KBM-7 (cell line): Measurements from ENCODE around the gene MACROD2.
A peak's percentile ranks its signal among the peaks of the same experiment; 100 is the strongest.

Experiments
- DNase-seq: peaks from one replicate; pipeline ENCODE4 v3.0.0-alpha.2; 2015
- in situ Hi-C: fragments of 300-500 bp; cut with MboI; formaldehyde crosslinking; loops from 2 replicates; pipeline ENCODE4 v1.14.3; 2020; ENCODE audit warnings: low sequenced_read_pairs, low pct_unique_long_range_greater_than_20kb, mixed read lengths

MACROD2 gene

DNA sequence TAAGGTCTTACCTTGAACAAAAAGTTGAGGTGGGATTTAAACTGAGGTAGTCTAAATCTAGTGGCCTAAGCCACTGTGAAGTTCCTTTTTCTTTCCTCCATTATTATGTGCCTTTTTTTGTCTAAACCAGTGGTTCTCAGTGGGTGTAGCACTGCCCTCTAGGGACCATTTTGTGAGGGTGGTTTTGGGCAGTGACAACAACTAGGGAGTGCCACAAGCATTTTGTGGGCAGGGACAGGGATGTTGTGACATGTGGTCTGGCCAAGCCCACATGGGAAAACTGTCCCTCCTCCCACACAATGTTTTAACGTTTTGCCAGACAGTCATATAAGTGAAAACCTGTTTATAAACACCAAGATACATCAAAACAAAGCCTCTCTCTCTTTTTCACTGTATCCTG, 1241.5 kb downstream of the MACROD2 start:
- peak; percentile 65 for DNase-seq
- in situ Hi-C loops: no loop called here

DNA sequence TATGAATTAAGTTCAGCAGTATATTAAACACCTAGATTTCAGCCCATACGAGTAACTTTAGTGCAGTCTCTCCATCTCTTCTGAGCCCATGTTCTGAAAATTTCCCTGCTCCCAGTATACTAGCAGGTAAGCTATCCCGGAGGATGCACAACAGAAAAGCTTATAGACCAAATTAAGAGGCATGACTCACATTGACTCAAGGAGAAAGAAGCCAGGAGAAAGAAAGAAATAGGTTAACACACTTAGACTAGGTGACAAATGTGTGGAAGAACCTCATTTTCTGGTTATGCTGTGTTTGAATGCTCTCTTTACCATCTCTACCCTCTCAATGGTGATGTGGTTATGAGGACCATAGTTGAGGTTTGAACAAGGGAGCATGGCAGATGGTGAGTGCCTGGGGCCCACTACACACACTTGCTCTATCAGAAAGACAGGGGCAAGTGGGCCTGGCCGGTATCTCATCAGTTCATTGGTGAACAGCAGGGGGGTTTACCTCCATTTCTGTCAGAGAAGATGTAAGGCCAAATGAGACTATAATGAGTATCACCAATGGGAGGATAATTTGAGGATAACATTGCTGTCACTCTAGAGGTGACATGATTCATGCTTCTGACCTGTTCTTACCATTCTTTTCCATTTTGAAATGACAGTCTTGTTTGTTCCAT, 1244.4 kb downstream of the MACROD2 start:
- in situ Hi-C loops: no loop called here

DNA sequence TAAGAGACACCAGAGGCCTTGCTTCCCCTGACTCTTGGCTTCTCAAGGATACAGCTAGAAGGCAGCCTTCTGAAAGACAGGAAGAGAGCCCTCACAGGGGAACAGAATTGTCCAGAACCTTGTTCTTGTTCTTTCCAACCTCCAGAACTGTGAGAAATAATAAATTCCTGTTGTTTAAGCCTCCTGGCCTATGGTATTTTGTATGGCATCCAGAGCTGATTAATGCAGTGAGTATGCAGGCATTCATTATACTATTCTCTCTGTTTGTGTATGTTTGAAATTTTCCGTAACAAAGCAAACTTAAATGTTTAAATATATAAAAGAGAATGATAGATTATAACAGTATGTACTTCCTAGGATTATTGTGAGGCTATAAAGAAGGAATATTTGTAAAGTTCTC, 1245.5 kb downstream of the MACROD2 start:
- in situ Hi-C loops: no loop called here
- no peak for DNase-seq

More for the DNA sequence above, 1244.4 kb downstream of the MACROD2 start:
- no peak for DNase-seq

DNA sequence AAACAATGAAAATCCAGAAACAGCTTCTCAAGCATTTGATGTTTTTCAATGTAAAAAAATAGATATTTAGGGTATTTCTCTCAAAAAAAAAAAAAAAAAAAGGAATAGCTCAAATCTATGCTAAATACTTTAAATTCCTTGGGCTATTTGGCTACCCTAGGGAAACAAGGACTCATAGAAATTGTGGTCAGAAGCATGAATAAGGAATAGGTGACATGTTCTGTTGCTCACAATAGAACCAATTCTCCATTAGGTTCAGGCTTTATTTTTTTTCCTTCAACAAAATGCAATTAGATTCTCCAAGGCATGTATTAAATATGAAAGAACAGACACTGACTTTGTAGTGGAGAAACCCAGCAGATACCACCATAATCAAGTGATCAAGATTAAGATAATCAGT, 1246.4 kb downstream of the MACROD2 start:
- in situ Hi-C loops: no loop called here
- DNase-seq: no peak

DNA sequence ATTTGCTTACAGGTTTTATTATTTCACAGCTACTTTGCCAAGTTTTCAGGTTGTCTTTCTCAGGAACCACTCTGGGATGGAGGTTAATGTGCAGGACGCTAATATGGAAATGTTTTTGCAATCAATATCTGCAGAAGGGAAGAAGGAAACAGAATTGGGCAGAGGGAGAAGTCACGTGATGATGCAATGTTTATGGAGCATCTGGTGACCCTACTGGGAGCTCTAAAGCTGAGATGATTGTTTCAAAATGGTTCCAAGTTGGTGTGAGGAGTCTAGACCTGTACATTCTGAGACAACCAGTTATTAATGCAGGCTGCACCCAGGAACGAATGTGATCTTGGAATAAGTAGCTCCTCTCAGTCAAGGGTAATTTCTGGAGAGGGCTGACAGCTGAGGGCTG, 1247.5 kb downstream of the MACROD2 start:
- no peak for DNase-seq
- in situ Hi-C loops: no loop called here

DNA sequence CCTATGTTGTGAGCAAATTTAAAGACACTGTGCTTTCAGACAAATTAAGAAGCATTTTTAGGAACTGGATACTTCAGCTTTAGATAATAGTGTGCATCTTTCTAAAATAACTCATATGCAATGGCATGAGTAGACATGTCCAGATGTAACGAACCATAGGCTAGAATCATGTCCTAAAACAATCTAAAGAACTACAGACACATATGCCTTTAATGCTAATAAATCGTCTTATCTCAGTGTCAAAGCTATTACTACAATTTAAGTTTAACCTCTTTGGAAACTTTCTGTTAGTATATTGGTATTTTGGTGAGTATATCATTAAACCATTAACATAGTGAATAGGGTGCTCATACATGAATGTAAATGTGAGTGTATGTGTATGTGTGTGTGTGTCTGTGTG, 1250.6 kb downstream of the MACROD2 start:
- in situ Hi-C loops: no loop called here

DNA sequence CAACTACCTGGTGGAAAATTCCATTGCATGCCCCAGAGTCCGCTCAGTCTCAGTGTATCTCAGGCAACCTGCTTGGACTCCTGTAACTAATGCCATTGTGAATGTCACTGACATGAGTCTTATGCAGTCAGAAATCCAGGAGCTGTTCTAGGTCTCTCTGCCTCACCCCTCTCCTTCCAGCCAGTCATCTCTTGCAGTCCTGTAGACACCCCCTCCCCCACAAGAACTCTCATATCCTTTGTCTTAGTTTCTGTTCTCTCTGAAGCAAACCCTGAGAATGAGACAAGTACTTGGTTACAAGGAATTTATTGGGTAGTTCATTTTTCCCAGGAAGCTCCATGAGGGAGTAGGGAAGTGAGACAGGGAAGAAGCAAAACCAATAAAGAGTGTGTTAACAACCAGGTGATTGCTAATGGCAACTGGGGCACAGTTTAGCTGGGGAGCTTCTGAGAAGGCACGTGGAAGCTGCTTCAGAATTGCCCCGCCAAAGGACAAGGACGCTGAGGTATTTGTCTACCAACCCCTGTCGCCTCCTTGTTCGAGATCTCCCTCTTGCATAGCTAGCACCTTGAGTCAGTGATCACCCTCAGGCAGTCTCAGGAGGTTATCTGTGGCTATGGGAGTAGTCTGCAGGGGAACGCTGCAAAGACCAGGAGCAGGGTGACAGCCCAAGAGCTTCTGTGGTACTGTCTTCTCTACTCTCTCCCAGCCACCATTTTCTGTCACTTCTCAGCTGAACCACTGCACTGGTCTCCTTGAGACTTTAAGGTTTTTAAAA, 1253.5 kb downstream of the MACROD2 start:
- in situ Hi-C loops: no loop called here
- no peak for DNase-seq

More for the DNA sequence above, 1250.6 kb downstream of the MACROD2 start:
- DNase-seq: no peak

DNA sequence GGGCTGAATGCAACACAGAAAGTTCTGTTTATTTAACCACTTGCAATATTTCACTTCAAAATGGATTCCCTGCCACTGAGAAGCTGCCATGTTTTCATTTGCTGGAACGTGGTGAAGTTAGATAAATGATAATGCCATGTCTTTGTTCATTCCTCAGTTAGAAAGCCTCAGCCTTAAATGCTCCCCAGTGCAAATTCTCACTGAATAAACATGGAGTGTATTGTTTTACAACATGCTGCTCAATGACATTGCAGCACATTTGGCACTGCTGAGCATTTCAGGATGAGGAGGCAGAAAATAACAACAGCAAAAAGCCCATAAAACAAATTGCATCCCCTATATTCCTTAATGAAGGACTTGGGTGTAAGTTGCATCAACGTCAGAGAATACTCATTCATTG, 1255.9 kb downstream of the MACROD2 start:
- no peak for DNase-seq
- in situ Hi-C loops: no loop called here

DNA sequence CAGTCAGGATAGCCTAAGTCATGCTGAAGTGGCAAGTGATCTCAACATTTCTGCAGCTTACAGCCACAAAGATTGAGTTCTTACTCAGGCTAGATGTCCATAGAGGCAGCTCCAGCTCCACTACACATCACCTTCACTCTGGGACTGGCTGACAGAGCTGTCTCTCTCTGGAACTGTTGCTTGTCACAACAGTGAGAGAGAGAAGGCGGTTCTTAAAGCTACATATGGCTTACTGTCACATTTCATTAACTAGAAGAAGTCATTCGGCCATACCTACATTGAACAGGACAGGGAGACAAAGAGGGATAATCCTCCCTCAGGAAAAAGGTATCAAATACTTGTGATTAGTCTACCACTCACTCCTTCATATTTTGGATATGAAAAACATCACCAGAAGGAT, 1257.0 kb downstream of the MACROD2 start:
- in situ Hi-C loops: no loop called here

DNA sequence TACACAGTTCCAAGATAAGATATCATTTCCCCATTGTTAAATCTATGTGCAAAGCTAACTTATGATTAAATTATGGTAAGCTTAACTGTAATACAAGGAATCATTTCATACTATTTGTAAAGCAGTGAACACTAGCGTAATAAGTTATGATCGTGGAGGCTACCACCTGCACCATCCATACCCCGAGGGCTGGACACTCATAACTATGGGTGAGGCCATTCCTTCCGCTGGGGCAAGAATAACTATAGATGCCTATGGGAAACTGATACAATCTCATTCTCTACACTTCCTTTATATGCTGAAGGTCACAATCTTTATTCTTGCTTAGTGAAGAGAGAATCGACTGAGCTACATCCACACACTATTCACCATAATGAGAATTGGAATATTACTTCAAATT, 1258.1 kb downstream of the MACROD2 start:
- DNase-seq: no peak
- in situ Hi-C loops: no loop called here

More for the DNA sequence above, 1257.0 kb downstream of the MACROD2 start:
- DNase-seq: no peak

DNA sequence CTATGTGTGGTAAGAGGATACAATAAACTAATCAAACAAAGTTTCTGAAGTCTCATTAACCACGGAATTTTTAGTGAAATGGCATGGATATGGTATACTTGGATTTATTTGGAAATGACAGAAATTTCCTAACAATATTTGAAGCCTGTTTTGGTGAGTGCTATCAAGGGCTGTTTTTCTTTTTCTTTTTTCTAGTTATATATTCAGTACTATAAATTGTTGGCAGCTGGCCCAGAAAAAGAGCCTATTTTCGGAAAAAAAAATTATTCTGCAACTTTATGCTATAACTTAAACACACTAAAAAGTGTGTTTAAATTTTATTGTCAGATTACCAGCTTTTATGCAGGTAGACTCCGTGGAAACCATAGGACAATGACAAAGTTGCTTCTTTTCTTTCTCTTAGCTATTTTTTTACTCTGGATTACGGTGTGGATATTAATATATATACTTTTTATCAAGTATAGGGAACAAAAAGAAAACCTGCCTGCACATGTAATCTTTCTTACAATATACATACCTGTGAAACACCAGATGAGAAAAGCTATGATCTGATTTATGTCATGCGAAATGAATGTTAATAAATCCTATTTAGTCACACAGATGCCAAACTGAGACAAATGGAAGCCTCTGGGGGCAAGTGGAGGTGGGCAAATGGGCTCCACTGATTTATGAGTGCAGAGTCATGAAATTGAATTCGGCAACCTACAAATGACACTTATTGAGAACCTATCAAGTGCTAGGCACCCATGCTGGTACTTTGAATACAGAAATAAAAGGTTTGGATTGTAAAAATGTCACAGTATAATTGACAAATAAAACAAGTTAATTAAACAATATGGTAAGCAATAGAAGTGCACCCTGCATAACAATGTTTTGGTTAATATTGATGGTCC, 1261.6 kb downstream of the MACROD2 start:
- in situ Hi-C loops: no loop called here
- DNase-seq: no peak

DNA sequence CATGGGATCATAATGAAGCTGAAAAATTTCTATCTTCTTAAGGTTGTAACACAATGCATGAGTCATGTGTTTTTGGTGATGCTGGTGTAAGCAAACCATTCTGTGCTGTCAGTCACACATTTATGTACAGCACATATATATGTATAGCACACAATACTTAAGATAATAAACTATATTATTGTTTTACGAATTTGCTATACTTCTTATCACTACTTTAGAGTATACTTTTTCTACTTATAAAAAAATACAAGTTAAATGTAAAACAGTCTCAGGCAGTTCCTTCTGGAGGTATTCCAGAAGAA, 1262.2 kb downstream of the MACROD2 start:
- in situ Hi-C loops: no loop called here

DNA sequence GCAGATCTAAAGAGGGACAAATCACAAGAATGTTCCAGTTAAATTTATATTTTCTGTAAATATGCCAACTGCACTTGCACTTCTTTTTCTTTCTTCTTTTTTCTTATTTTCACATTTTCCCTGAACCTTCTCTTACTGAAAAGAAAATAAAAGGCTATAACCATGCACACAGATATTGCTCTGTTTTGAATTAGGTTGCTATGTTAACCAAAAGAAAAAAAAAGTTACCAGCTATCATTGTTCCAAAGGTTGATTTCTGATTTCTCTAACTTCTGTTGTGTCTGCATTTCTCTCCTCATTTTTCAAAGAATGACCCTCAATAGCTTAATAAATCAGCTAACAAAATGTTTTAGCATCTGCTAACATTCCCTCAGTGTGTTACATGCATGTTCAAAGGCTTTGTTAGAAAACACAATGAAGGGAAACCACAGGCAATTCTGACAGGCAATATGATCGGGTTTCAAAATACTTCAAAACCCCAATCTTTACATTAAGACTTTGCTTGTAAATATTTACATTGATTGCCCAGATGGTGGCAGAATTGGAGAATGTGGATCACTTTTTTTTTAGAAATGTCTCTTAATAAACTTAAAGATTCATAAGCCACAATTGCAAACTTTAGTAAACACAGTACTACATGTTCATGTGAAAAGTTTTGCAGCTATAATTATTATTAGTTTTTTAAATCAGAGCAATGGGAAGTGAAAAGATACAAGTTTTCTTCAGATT, 1270.4 kb downstream of the MACROD2 start:
- no peak for DNase-seq
- in situ Hi-C loops: no loop called here

More for the DNA sequence above, 1262.2 kb downstream of the MACROD2 start:
- DNase-seq: no peak

DNA sequence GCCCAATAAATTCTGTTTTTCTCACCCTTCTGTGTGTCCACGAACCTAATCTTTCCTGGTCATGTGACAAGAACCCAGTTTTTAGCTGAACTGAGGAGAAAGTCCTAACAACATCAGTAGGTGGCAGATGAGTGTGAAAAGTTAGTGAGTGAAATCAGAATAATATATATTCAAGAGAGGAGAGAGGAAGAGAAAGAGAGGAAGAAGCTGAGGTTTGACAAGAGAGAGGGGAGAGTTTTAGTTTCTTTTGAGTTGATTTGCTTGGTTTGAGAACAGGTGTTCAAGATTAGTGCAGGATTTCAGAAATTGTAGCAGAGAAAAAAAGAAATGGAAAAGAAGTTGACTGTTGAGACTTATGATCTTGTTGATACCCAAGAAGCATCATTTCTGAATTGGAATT, 1272.6 kb downstream of the MACROD2 start:
- in situ Hi-C loops: no loop called here
- DNase-seq: no peak

DNA sequence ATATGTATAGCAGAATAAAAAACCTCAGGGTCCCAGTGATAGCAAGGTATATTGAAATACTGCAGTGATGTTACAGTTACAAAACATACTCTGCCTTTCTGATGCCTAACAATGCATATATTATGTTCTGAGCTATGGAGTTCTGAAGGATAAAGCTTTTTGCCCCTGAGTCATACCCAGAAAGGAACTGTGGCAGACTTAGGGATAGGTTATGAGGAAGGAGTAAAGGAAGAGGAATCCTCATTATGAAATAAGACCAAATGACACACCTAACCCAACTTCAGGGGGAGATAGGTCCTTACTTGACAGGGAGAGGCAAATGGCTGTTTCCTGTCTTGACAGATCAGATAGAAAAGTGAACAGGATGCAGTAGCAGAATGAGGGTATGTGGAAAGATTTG, 1282.7 kb downstream of the MACROD2 start:
- in situ Hi-C loops: no loop called here
- DNase-seq: no peak

DNA sequence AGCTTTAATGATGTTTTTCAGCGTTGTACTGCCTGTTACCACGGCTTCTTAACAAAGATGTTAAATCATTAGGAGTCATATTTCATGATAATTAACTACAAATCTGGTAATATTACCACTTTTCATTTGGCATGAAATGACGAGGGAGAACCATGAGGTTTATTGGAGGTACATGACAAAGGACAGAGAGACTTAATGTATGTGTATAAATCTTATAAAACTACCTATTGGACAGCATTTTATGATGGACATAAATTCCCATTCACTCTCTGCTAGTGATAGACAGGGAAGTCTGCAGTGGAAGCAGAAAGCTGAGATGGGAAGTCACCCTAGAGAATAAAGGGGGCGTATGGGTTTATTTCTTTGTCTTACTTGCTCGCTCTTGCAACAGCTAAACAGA, 1292.0 kb downstream of the MACROD2 start:
- no peak for DNase-seq
- in situ Hi-C loops: no loop called here

DNA sequence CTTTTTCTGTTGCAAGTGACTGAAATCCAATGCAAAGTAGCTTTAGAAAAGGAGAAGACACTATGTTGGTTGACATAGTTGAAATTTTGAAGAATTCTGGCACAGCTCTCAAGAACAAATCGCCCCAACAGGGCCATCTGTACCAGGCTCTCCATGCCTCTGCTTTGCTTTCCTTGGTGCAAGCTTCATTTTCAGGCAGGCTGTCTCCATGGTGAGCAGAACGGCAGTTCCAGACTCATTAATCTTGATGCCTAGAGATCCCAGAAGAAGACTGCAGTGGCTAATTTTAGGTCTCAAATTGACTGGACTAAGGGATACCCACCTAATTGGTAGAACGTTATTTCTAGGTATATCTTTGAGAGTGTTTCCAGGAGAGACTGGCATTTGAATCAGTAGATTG, 1292.8 kb downstream of the MACROD2 start:
- in situ Hi-C loops: no loop called here
- no peak for DNase-seq

DNA sequence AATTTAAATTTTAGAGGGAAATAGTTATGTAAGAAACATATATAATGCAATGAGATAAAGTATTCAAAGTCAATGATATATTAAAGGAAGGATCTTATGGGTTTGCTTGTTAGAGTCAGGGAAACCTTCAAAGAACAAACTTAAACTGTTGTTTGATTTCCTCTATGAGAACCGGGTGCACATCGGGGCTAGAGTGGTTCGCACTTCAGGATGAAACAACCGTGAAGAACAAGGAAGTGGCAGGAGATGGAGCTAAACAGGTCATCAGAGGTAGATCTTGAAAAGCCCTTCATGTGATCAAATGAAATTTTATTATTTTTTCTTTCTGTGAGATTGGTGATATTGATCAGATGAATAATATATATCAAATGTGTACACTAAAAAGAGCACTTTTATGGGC, 1294.0 kb downstream of the MACROD2 start:
- no peak for DNase-seq

DNA sequence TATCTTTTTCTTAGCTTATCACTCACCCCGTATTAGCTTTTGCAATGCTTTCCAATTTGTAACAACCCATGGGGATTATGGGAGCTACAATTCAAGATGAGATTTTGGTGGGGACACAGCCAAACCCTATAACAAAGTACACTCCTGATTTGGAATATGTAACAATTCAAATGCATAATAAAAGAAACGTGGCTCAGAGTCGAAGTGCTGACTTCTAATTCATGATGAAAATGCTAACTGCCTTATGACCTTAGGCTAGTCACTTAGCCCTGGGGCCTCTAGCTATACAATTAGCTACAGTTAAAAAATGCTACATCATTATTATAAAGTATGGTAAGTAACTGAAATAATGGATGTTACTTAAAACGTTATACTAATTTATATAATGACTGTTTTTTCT, 1297.1 kb downstream of the MACROD2 start:
- DNase-seq: no peak
- in situ Hi-C loops: no loop called here

More for the DNA sequence above, 1294.0 kb downstream of the MACROD2 start:
- in situ Hi-C loops: no loop called here
